ENCODE results near the gene BEST1.

- TF ChIP-seq, protein P1, sequence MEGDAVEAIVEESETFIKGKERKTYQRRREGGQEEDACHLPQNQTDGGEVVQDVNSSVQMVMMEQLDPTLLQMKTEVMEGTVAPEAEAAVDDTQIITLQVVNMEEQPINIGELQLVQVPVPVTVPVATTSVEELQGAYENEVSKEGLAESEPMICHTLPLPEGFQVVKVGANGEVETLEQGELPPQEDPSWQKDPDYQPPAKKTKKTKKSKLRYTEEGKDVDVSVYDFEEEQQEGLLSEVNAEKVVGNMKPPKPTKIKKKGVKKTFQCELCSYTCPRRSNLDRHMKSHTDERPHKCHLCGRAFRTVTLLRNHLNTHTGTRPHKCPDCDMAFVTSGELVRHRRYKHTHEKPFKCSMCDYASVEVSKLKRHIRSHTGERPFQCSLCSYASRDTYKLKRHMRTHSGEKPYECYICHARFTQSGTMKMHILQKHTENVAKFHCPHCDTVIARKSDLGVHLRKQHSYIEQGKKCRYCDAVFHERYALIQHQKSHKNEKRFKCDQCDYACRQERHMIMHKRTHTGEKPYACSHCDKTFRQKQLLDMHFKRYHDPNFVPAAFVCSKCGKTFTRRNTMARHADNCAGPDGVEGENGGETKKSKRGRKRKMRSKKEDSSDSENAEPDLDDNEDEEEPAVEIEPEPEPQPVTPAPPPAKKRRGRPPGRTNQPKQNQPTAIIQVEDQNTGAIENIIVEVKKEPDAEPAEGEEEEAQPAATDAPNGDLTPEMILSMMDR (IDR thresholded peaks at IDR 0.05; ENCODE audit: low read length), result no peak
- TF ChIP-seq EZH2phosphoT487 (IDR thresholded peaks at IDR 0.05; ENCODE audit: low read length) (no peak), EZH2 (optimal IDR thresholded peaks at IDR 0.05; ENCODE audit: low read depth, low read length) (no peak)
Observed at GRCh38 chr11:61967116-61967923, 17.2 kb downstream of the BEST1 start, which contains the start of gene FTH1.
